Adrenal gland (tissue), 12 donors: ENCODE results near the gene TPPP3. TPM values are rescaled to one million over a fixed set of nuclear protein-coding genes. Genes with fewer than 3 reads are reported as not detected.

Experiments
- DNase-seq, 7 donors: peaks; one replicate each; pipeline ENCODE4 v3.0.0-alpha.2; 2019 to 2020
- H3K27ac ChIP-seq, 5 donors: fragments of 200-600 bp; sonication (generic) in 4 of 5; 1 replicate in 3 of 5; 2 replicates in 2 of 5; pipeline versions ENCODE4 v1.5.1 to v1.8.0; 2016 to 2020; ENCODE audit warnings: mild to moderate bottlenecking in 1 of 5
- H3K27me3 ChIP-seq: fragments of 200-600 bp; 2 replicates; pipeline ENCODE4 v1.8.0; 2021
- H3K36me3 ChIP-seq, 2 donors: fragments of 200-600 bp; replicated peaks in 1 of 2; 1 replicate in 1 of 2; 2 replicates in 1 of 2; pipeline versions ENCODE4 v1.5.1 to v1.8.0; 2018 to 2022
- H3K4me1 ChIP-seq, 2 donors: fragments of 200-600 bp; replicated peaks in 1 of 2; 1 replicate in 1 of 2; 2 replicates in 1 of 2; pipeline versions ENCODE4 v1.5.1 to v1.8.0; 2018 to 2021
- H3K4me3 ChIP-seq, 4 donors: fragments of 200-600 bp; sonication (generic) in 3 of 4; one replicate each; pipeline ENCODE4 v1.5.1; 2016 to 2018
- H3K9me3 ChIP-seq, 3 donors: fragments of 200-600 bp; sonication (generic) in 1 of 3; replicated peaks in 1 of 3; 1 replicate in 2 of 3; 2 replicates in 1 of 3; pipeline versions ENCODE4 v1.5.1 to v1.8.0; 2016 to 2021
- CTCF ChIP-seq, 6 experiments: fragments of 450-650 bp in 4 of 6; fragments of 200-600 bp in 2 of 6; sonication (generic) in 1 of 6; IDR thresholded peaks; 1 replicate in 5 of 6; 2 replicates in 1 of 6; pipeline versions ENCODE4 v1.5.1 to v1.8.0; 2016 to 2021; ENCODE audit warnings: antibody characterized with exemption in 6 of 6, mild to moderate bottlenecking in 2 of 6, moderate library complexity in 1 of 6
- POLR2A ChIP-seq, 2 donors: fragments of 450-650 bp; IDR thresholded peaks; one replicate each; pipeline ENCODE4 v1.6.1; 2017; ENCODE audit warnings: antibody characterized with exemption in 2 of 2, mild to moderate bottlenecking in 2 of 2, moderate library complexity in 1 of 2
- WGBS, 4 donors: extraction: QIAGEN DNeasy Blood & Tissue Kit in 2 of 4; methylation state at CpG; one replicate each; pipeline versions ENCODE4 v1.1.5 to v1.1.7; 2013 to 2017; 5-methylcytosine and 5-hydroxymethylcytosine counted together
- intact Hi-C, 2 donors: fragments of 100-400 bp; cut with DNase I; formaldehyde crosslinking; loops; one replicate each; pipeline versions ENCODE4 v1.14.1 to v1.15.0; 2022 to 2023
- polyA plus RNA-seq, 3 donors: library from polyadenylated mRNA; stranded (reverse); fragments of 200-250 nt in 2 of 3; fragments of 350-450 nt in 1 of 3; fragmentation: Illumina TruSeq in 1 of 3; extraction: RNeasy Lipid Tissue Mini Kit (QIAGEN cat#74804) in 1 of 3; gene quantifications; one replicate each; pipeline ENCODE4 v1.2.3, GENCODE V29; 2013 to 2014
- total RNA-seq, 9 donors: library from RNA; depleted of rRNA in 4 of 9; stranded (reverse); fragments of >200 nt in 4 of 9; fragments of 120-200 nt in 1 of 9; fragmentation: NEBNext Ultra II Directional in 1 of 9; extraction: Animal tissue kit (Norgen Biotek cat#: 25700) in 1 of 9; gene quantifications; one replicate each; pipeline versions ENCODE4 v1.1.0 to v1.2.4, GENCODE V29; 2013 to 2023
- donor health status: healthy with polysubstance abuse.
- donor health status: Bipolar disorder and iron deficiency.
- donor health status: DM: yes; HTN: yes; CAD: no.
- donor health status: DM: no; HTN: no; CAD: no.
- donor health status: DM: no; HTN: no; CAD: no.
- donor health status: DM: yes; HTN: yes; CAD: no.

The TPPP3 gene
- total and polyA plus RNA-seq, 12 donors, result 1.1 to 22.7 (median 7.5) TPM; not detected in 1

- 86 to 89% (median 88%) methylated on average over 5 of the region's 5 CpGs for WGBS, 4 donors
- Histone ChIP-seq H3K9me3 (no peaks in the 10 kb centered on the region), H3K27ac (no peak overlapping the region), H3K4me1 (no peaks in the 10 kb centered on the region), H3K27me3 (peaks cover 3% of the 10 kb centered on the region), H3K36me3 (no peaks in the 10 kb centered on the region), H3K4me3 (no peak overlapping the region)
- intact Hi-C loops, result no loop called here
- no peak for TF ChIP-seq CTCF (IDR thresholded peaks at IDR 0.05)
- no peak for TF ChIP-seq POLR2A (IDR thresholded peaks at IDR 0.05)
- no peak for DNase-seq
Observed at GRCh38 chr16:67423015-67423414, 29.7 kb upstream of the TPPP3 start.

GRCh38 chr16:67421030-67421429, 27.7 kb upstream of the TPPP3 start:
- Histone ChIP-seq H3K4me3 (no peak overlapping the region), H3K27me3 (no peaks in the 10 kb centered on the region), H3K4me1 (no peaks in the 10 kb centered on the region), H3K27ac (no peak overlapping the region), H3K9me3 (no peaks in the 10 kb centered on the region), H3K36me3 (no peaks in the 10 kb centered on the region)
- WGBS, 4 donors, result 83 to 89% (median 88%) methylated on average over 4 of the region's 4 CpGs
- intact Hi-C loops, result no loop called here
- no peak for DNase-seq
- TF ChIP-seq CTCF (IDR thresholded peaks at IDR 0.05) (no peak), POLR2A (IDR thresholded peaks at IDR 0.05) (no peak)

- intact Hi-C loops, result no loop called here
- DNase-seq, result no peak
- no peaks in the 10 kb centered on the region for H3K36me3 ChIP-seq
- TF ChIP-seq POLR2A (IDR thresholded peaks at IDR 0.05) (no peak), CTCF (IDR thresholded peaks at IDR 0.05) (no peak)
- no peak overlapping the region for H3K27ac ChIP-seq
- 82 to 92% (median 84%) methylated on average over 3 of the region's 3 CpGs for WGBS, 4 donors
- H3K27me3 ChIP-seq, result no peaks in the 10 kb centered on the region
- H3K4me3 ChIP-seq, result no peak overlapping the region
- peaks cover 5 to 7% of the 10 kb centered on the region in 2 donors for H3K4me1 ChIP-seq
- H3K9me3 ChIP-seq, result no peaks in the 10 kb centered on the region
Observed at GRCh38 chr16:67419931-67420330, 26.6 kb upstream of the TPPP3 start.

- Histone ChIP-seq H3K9me3 (no peaks in the 10 kb centered on the region), H3K4me3 (no peak overlapping the region), H3K4me1 (peaks cover 7 to 11% of the 10 kb centered on the region in 2 donors), H3K27ac (no peak overlapping the region), H3K36me3 (no peaks in the 10 kb centered on the region), H3K27me3 (no peaks in the 10 kb centered on the region)
- DNase-seq, result no peak
- no peak for TF ChIP-seq CTCF (IDR thresholded peaks at IDR 0.05)
- TF ChIP-seq POLR2A (IDR thresholded peaks at IDR 0.05), result no peak
- 92 to 94% (median 93%) methylated on average over 3 of the region's 3 CpGs for WGBS, 4 donors
- intact Hi-C loops, result no loop called here
Observed at GRCh38 chr16:67419502-67419901, 26.2 kb upstream of the TPPP3 start.
